ENCODE data around the gene TPO. TPM values are rescaled to one million over a fixed set of nuclear protein-coding genes. Genes with fewer than 3 reads are reported as not detected.

The TPO gene
- total RNA-seq, 4 donors from 2014 or later, result 6.7 to 14.5 (median 11.3) TPM

DNA sequence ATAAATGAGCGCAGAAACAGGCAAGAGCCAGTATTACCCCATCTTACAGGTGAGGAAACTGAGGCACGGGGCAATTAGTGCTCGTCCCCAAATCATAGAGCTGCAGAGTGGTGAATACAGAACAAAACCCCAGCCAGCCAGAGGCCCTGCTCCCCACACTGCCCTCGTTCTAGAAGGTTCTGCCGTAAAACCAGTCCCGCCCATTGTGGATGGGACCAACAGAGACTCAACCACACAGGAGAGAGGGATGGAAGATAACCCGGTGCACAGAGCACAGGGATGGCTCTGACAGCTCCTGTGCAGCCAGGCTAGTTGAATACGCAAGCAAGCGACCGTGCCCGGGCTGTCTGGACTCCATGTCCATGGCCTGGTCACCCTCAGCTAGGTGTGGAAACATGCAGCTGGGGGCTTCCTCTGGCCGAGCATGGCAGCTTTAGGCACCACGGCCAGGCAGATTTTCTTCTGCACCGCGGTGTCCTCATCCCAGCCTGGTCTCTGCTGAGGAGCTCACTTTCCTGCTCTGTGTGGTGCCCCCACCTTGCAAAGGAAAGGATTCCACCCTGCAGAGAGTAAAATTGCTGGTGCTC is 146.4 kb downstream of the TPO start:
- no peaks in the 10 kb centered on the region for H3K9me3 ChIP-seq
- TF ChIP-seq, protein P1, sequence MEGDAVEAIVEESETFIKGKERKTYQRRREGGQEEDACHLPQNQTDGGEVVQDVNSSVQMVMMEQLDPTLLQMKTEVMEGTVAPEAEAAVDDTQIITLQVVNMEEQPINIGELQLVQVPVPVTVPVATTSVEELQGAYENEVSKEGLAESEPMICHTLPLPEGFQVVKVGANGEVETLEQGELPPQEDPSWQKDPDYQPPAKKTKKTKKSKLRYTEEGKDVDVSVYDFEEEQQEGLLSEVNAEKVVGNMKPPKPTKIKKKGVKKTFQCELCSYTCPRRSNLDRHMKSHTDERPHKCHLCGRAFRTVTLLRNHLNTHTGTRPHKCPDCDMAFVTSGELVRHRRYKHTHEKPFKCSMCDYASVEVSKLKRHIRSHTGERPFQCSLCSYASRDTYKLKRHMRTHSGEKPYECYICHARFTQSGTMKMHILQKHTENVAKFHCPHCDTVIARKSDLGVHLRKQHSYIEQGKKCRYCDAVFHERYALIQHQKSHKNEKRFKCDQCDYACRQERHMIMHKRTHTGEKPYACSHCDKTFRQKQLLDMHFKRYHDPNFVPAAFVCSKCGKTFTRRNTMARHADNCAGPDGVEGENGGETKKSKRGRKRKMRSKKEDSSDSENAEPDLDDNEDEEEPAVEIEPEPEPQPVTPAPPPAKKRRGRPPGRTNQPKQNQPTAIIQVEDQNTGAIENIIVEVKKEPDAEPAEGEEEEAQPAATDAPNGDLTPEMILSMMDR (IDR thresholded peaks at IDR 0.05), result no peak
- TF ChIP-seq POLR2AphosphoS5 (IDR thresholded peaks at IDR 0.05), result no peak
- no peak for TF ChIP-seq EP300 (IDR thresholded peaks at IDR 0.05)
- no peak for TF ChIP-seq POLR2A (IDR thresholded peaks at IDR 0.05)
- no peaks in the 10 kb centered on the region for H3K36me3 ChIP-seq
- no peak overlapping the region for H3K27ac ChIP-seq
- no peaks in the 10 kb centered on the region for H3K4me1 ChIP-seq
- no peak overlapping the region for H3K4me3 ChIP-seq
- 90 to 95% methylated on average over 2 to 3 of the region's 15 CpGs for WGBS, 2 donors (ENCODE audit: low coverage in 1 of 2)
- H3K27me3 ChIP-seq, result no peaks in the 10 kb centered on the region
- no peak for ATAC-seq

DNA sequence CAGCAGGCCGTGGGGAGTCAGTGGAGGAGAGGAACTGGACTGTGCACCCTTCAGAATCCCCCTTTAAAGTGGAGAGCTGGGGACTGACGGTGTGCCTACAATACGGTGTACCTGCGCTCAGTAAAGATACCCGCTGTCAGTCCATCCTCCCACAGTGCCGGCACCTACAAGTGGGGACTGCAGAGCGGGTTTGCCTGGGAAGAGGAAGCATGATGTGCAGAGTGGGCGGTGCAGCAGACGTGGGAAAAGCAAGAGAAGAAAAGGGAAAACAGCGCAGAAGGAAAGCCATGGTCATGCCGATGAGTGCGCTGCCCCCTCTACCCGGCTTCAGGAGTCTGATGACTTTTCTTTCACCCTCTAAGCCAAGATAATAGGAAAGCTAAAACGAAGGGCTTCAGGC is 148.0 kb downstream of the TPO start:
- H3K4me1 ChIP-seq, result no peaks in the 10 kb centered on the region
- no peak for ATAC-seq
- WGBS, 2 donors (ENCODE audit: low coverage in 1 of 2), result 79% methylated on average over 8 to 13 of the region's 14 CpGs
- no peak overlapping the region for H3K4me3 ChIP-seq
- H3K36me3 ChIP-seq, result no peaks in the 10 kb centered on the region
- no peak for TF ChIP-seq POLR2AphosphoS5 (IDR thresholded peaks at IDR 0.05)
- TF ChIP-seq, protein P1 (IDR thresholded peaks at IDR 0.05), result no peak
- no peak for TF ChIP-seq POLR2A (IDR thresholded peaks at IDR 0.05)
- TF ChIP-seq EP300 (IDR thresholded peaks at IDR 0.05), result no peak
- H3K27ac ChIP-seq, result no peak overlapping the region
- H3K27me3 ChIP-seq, result no peaks in the 10 kb centered on the region
- no peaks in the 10 kb centered on the region for H3K9me3 ChIP-seq

GRCh38 chr2:1561811-1562421 is 148.7 kb downstream of the TPO start:
- no peaks in the 10 kb centered on the region for H3K9me3 ChIP-seq
- H3K36me3 ChIP-seq, result no peaks in the 10 kb centered on the region
- no peaks in the 10 kb centered on the region for H3K27me3 ChIP-seq
- no peak for ATAC-seq
- WGBS, 2 donors (ENCODE audit: low coverage in 1 of 2), result 92% methylated on average over 5 of the region's 24 CpGs; no CpG with 5 or more reads in 1 of the 2 donors
- TF ChIP-seq EP300 (IDR thresholded peaks at IDR 0.05), result no peak
- TF ChIP-seq POLR2A (IDR thresholded peaks at IDR 0.05), result no peak
- TF ChIP-seq, protein P1 (IDR thresholded peaks at IDR 0.05), result no peak
- no peak for TF ChIP-seq POLR2AphosphoS5 (IDR thresholded peaks at IDR 0.05)
- no peak overlapping the region for H3K27ac ChIP-seq
- no peak overlapping the region for H3K4me3 ChIP-seq
- H3K4me1 ChIP-seq, result no peaks in the 10 kb centered on the region

DNA sequence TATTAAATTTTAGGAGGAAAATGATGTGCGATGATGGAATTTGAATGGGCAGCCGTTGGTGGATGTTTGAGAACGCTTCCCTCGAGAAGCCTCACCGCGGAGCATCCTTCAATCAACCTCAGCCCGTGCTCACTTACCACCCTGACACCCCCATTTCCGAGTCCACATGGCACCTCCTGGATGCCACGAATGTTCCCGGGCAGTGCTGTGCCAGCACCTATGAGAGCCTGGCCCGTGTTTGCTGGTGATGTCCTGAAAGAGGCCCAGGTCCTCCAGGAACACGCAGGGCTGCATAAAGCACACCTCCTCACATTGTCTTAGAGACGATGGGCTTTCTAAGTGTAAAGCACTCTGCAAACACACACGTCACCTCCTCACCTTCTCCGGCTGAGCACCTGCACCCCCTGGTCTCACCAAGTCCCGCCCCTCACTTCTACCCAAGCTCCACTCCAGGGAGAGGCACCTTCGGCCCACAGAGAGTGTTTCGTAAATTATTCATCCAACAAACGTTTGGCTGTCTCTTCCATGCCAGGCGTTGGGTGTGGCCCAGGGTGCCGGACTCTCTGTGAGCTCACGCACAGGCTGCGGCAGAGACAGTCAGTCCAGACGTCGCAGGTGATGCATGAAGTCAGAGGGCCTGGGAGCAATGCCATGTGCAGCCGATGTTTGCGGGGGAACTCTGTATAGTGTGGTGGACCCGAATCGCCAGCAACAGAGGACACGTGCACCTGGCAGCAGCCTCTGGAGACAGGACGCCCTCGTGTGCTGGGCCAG is 150.0 kb downstream of the TPO start:
- no peak for TF ChIP-seq POLR2AphosphoS5 (IDR thresholded peaks at IDR 0.05)
- no peak for TF ChIP-seq POLR2A (IDR thresholded peaks at IDR 0.05)
- Histone ChIP-seq H3K4me3 (no peak overlapping the region), H3K9me3 (no peaks in the 10 kb centered on the region), H3K27me3 (no peaks in the 10 kb centered on the region), H3K27ac (no peak overlapping the region), H3K4me1 (no peaks in the 10 kb centered on the region), H3K36me3 (no peaks in the 10 kb centered on the region)
- no peak for ATAC-seq
- 91% methylated on average over 6 to 15 of the region's 32 CpGs for WGBS, 2 donors (ENCODE audit: low coverage in 1 of 2)

- WGBS, 2 donors (ENCODE audit: low coverage in 1 of 2), result 90 to 100% methylated on average over 1 to 16 of the region's 23 CpGs
- Histone ChIP-seq H3K4me3 (no peak overlapping the region), H3K27me3 (no peaks in the 10 kb centered on the region), H3K4me1 (no peaks in the 10 kb centered on the region), H3K9me3 (no peaks in the 10 kb centered on the region), H3K27ac (no peak overlapping the region), H3K36me3 (no peaks in the 10 kb centered on the region)
- TF ChIP-seq, protein P1 (IDR thresholded peaks at IDR 0.05), result no peak
- TF ChIP-seq POLR2A (IDR thresholded peaks at IDR 0.05) (no peak), POLR2AphosphoS5 (IDR thresholded peaks at IDR 0.05) (no peak)
- ATAC-seq, result no peak
Measured at GRCh38 chr2:1563943-1564891, 151.0 kb downstream of the TPO start.
